Stomach (tissue), 9 donors: ENCODE data around the gene ADARB2. TPM values are rescaled to one million over a fixed set of nuclear protein-coding genes. Genes with fewer than 3 reads are reported as not detected.
A peak's percentile ranks its signal among the peaks of the same experiment; 100 is the strongest.

ENCODE experiments used
- DNase-seq, 2 donors: peaks; one replicate each; pipeline versions ENCODE4 v3.0.0 to v3.0.0-alpha.2; 2013 to 2019
- H3K27ac ChIP-seq, 5 donors: fragments of 200-600 bp in 4 of 5; sonication (generic) in 4 of 5; one replicate each; pipeline ENCODE4 v1.5.1; 2013 to 2019; ENCODE audit warnings: mild to moderate bottlenecking in 1 of 5, moderate library complexity in 1 of 5
- H3K27me3 ChIP-seq, 3 donors: fragments of 200-600 bp; sonication (generic); one replicate each; pipeline ENCODE4 v1.5.1; 2017 to 2019; ENCODE audit warnings: mixed run types in 1 of 3
- H3K36me3 ChIP-seq, 4 donors: fragments of 200-600 bp; sonication (generic); 1 replicate in 3 of 4; 2 replicates in 1 of 4; pipeline ENCODE4 v1.5.1; 2016 to 2019
- H3K4me1 ChIP-seq, 4 donors: fragments of 200-600 bp; sonication (generic); one replicate each; pipeline ENCODE4 v1.5.1; 2016 to 2019
- H3K4me3 ChIP-seq, 4 donors: fragments of 200-600 bp; sonication (generic) in 3 of 4; one replicate each; pipeline ENCODE4 v1.5.1; 2016 to 2019; ENCODE audit warnings: mild to moderate bottlenecking in 1 of 4
- H3K9me3 ChIP-seq, 4 donors: fragments of 200-600 bp; sonication (generic); one replicate each; pipeline ENCODE4 v1.5.1; 2016 to 2019
- CTCF ChIP-seq, 7 experiments: fragments of 450-650 bp in 4 of 7; fragments of 200-600 bp in 3 of 7; sonication (generic) in 3 of 7; IDR thresholded peaks; one replicate each; pipeline ENCODE4 v1.5.1; 2016 to 2019; ENCODE audit warnings: antibody characterized with exemption in 7 of 7, control low read depth in 2 of 7, mild to moderate bottlenecking in 1 of 7
- EP300 ChIP-seq: sonication (generic); formaldehyde crosslinking; IDR thresholded peaks from one replicate; pipeline ENCODE4 v1.6.1; 2017; ENCODE audit warnings: antibody characterized with exemption
- POLR2A ChIP-seq, 4 donors: fragments of 450-650 bp; IDR thresholded peaks; one replicate each; pipeline ENCODE4 v1.6.1; 2016; ENCODE audit warnings: antibody characterized with exemption in 4 of 4, control low read depth in 2 of 4, mild to moderate bottlenecking in 1 of 4, moderate library complexity in 1 of 4
- POLR2AphosphoS5 ChIP-seq, 3 donors: sonication (generic); formaldehyde crosslinking; IDR thresholded peaks; one replicate each; pipeline ENCODE4 v1.6.1; 2016; ENCODE audit warnings: antibody characterized with exemption in 3 of 3
- WGBS, 5 donors: extraction: QIAGEN DNeasy Blood & Tissue Kit in 3 of 5; methylation state at CpG; one replicate each; pipeline versions ENCODE4 v1.1.5 to v1.1.7; 2013 to 2018; 5-methylcytosine and 5-hydroxymethylcytosine counted together
- intact Hi-C: fragments of 100-400 bp; cut with DNase I; formaldehyde crosslinking; loops from one replicate; pipeline ENCODE4 v1.15.1; 2023; ENCODE audit warnings: low total_unique reads
- polyA plus RNA-seq, 3 donors: library from polyadenylated mRNA; stranded (reverse); fragments of 200-250 nt; gene quantifications; one replicate each; pipeline ENCODE4 v1.2.3, GENCODE V29; 2013
- total RNA-seq, 5 donors: library from RNA; depleted of rRNA; stranded (reverse); fragments of >200 nt; gene quantifications; one replicate each; pipeline versions ENCODE4 v1.1.0 to v1.2.3, GENCODE V29; 2014 to 2016
- donor health status: healthy with polysubstance abuse.
- donor health status: Bipolar disorder and iron deficiency.
- donor health status: healthy.

Gene ADARB2
- total and polyA plus RNA-seq, 8 donors: 0.55 to 4.1 (median 1.4) TPM; not detected in 1

GRCh38 chr10:1574719-1575118 is 162.6 kb downstream of the ADARB2 start:
- DNase-seq: no peak
- Histone ChIP-seq H3K4me3 (no peak overlapping the region), H3K4me1 (peaks cover 0 to 7% (median 3%) of the 10 kb centered on the region in 4 donors), H3K27me3 (peaks cover 0 to 7% (median 0%) of the 10 kb centered on the region in 3 donors), H3K27ac (no peak overlapping the region), H3K36me3 (no peaks in the 10 kb centered on the region), H3K9me3 (no peaks in the 10 kb centered on the region)
- intact Hi-C loops: no loop called here
- TF ChIP-seq CTCF (IDR thresholded peaks at IDR 0.05): no peak
- TF ChIP-seq EP300: no peak
- TF ChIP-seq POLR2A (IDR thresholded peaks at IDR 0.05): no peak
- TF ChIP-seq POLR2AphosphoS5 (IDR thresholded peaks at IDR 0.05): no peak
- WGBS, 5 donors: 75 to 92% (median 76%) methylated on average over 2 of the region's 2 CpGs

GRCh38 chr10:1573981-1574380 is 163.3 kb downstream of the ADARB2 start:
- TF ChIP-seq POLR2AphosphoS5 (IDR thresholded peaks at IDR 0.05): no peak
- TF ChIP-seq EP300: no peak
- Histone ChIP-seq H3K4me3 (no peak overlapping the region), H3K27ac (no peak overlapping the region), H3K9me3 (no peaks in the 10 kb centered on the region), H3K27me3 (peaks cover 0 to 7% (median 0%) of the 10 kb centered on the region in 3 donors), H3K4me1 (peaks cover 0 to 7% (median 3%) of the 10 kb centered on the region in 4 donors), H3K36me3 (no peaks in the 10 kb centered on the region)
- intact Hi-C loops: no loop called here
- WGBS, 5 donors: 83 to 94% (median 91%) methylated on average over 12 of the region's 12 CpGs
- peak in 1 of 2 donors; percentile 14 for DNase-seq

DNA sequence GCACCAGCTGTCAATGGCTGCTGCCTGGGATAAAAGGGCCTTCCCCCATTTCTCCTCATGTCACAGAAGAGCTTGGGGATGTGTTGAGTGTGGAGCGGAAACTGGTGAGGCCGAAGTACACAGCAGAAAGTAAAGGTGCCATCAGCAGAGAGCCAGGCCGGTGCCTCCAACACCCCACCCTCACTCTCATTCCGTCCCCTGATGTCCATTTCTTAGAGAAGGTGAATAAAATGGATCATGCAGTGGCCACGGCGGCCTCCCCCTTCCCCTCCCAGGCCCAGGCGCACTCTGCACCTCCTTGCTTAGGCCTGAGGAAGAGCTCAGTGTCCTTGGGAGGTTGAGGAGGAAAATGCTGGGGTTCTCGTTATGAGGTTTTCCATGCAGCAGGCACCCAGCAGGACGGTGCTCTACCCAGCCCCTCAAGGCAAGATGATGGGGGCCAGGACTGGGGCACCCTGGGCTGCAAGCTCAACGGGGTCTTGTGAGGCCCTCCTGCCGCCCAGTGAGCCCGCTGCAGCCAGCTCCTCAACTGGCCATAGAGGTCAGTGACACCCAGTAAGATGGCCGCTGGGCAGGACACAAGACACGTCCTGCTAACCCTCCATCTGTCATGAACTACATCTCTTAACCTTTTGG is 163.9 kb downstream of the ADARB2 start:
- no peak for TF ChIP-seq EP300
- no peak for TF ChIP-seq CTCF (IDR thresholded peaks at IDR 0.05)
- TF ChIP-seq POLR2A (IDR thresholded peaks at IDR 0.05): no peak
- no peak for TF ChIP-seq POLR2AphosphoS5 (IDR thresholded peaks at IDR 0.05)
- Histone ChIP-seq H3K4me1 (peaks cover 0 to 7% (median 3%) of the 10 kb centered on the region in 4 donors), H3K27me3 (peaks cover 0 to 7% (median 0%) of the 10 kb centered on the region in 3 donors), H3K4me3 (no peak overlapping the region), H3K27ac (no peak overlapping the region), H3K36me3 (no peaks in the 10 kb centered on the region), H3K9me3 (no peaks in the 10 kb centered on the region)
- no peak for DNase-seq
- 88 to 97% (median 92%) methylated on average over 13 to 14 of the region's 14 CpGs for WGBS, 5 donors
- intact Hi-C loops: no loop called here

DNA sequence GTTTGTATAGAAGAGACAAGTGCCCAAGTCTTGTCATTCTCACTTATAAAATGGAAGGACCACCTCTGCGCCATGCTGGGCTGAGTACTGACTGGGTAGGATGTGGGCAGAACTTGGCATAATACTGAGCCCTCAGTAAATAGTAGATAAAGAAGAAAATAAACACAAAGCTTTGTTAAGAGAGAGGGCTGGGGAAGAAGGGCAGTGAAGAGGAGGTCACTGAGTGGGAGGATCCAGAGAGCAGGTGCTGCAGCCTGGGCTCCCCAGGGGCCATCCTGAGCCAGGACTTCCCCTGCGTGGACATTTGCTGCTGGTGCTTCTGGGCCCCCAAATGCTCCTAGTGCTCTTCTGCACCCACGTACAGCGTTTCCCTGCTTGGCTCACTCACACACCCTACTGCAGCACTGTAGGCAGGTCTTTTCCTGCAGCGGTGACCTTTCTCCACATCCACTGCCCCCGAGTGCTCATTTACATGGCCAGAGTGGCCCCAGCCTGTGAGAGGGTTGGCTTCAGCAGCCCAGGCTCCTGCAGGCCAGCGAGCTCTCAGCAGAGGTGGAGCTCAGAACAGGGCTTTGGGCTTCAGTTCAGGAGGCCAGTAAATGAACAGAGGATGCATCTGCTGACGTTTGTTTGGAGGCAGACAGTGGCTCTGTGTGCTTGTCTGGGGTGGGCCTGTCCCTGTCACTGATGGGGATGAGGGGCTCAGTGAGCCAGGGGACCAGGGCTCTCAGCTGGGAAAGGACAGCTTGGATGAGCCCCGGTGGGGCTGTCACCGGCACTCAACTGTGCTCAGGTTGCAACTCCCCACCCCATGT is 164.6 kb downstream of the ADARB2 start:
- Histone ChIP-seq H3K9me3 (no peaks in the 10 kb centered on the region), H3K4me1 (peaks cover 0 to 7% (median 3%) of the 10 kb centered on the region in 4 donors), H3K27ac (no peak overlapping the region), H3K27me3 (peaks cover 0 to 7% (median 0%) of the 10 kb centered on the region in 3 donors), H3K36me3 (no peaks in the 10 kb centered on the region), H3K4me3 (no peak overlapping the region)
- TF ChIP-seq CTCF (IDR thresholded peaks at IDR 0.05): no peak
- WGBS, 5 donors: 35 to 53% (median 44%) methylated on average over 8 to 10 of the region's 10 CpGs
- DNase-seq: no peak
- intact Hi-C loops: no loop called here
